Suppressor macrophage (primary cell): ENCODE data around the gene NXF1.
"Not testable (repeated sequence)": the region's sequence is repeated elsewhere in the genome, so short reads cannot be mapped to it uniquely, and the experiment has no call there.

ENCODE experiments used
- DNase-seq, 4 experiments: peaks; one replicate each; pipeline ENCODE4 v3.0.0-alpha.2; 2020 to 2022

The NXF1 gene

DNA sequence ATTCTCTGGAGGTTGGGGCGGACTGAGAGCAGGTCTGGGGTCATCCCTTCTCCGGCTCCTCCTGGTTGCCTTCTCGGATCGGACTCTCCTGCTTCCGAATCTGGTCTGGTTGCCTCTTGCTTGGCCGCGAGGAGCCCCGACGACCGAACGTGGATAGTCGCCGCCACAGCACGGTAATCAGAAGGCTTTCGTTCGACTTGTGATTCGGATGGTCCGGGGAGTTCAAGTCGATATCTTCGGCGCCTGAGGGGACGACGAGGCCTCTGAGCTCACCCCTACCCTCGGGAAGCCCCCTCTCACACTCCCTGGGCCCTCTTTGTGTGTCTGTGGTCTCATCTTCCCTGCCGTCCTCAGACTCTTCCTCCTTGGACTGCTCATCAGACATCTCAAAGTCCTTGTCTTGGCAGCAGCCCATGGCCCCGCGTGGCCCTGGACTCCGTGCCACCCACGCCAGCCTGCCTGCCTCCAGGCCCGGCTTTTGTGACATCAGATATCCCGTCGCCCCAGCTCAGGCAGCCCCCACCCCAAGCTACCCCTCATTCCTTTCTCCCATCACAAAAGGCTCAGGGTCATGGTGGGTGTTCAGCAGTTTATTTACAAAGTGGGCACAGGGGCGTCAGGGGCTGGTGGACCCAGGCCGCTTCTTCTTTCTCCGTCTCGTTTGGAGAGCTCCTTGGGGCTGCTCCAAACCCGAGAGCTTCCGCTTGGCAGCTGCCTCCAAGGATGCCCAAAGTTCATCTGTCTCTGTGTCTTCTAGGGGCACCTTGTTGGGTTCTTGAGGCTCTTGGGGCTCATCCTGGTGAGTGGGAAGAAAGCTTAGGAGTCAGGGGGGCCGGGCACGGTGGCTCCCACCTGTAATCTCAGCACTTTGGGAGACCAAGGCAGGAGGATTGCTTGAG is 27.3 kb upstream of the NXF1 start, which contains the start of gene TEX54:
TSS of gene TEX54 (minus strand) at position 506 of the 899 bp plus-strand sequence.
- peak in 3 of 4 experiments; percentile 49 to 68 (median 53) for DNase-seq

GRCh38 chr11:62831520-62832335 is 26.5 kb upstream of the NXF1 start, which contains the start of gene STX5:
Gene STX5 (minus strand): TSS chr11:62832051. CDS start chr11:62831243, 808 bp downstream.
- peak; percentile 99 to 100 (median 99) for DNase-seq

GRCh38 chr11:62830904-62831519 is 25.8 kb upstream of the NXF1 start:
- no peak for DNase-seq

GRCh38 chr11:62828130-62828529 is 22.9 kb upstream of the NXF1 start:
- DNase-seq = not testable (repeated sequence)

DNA sequence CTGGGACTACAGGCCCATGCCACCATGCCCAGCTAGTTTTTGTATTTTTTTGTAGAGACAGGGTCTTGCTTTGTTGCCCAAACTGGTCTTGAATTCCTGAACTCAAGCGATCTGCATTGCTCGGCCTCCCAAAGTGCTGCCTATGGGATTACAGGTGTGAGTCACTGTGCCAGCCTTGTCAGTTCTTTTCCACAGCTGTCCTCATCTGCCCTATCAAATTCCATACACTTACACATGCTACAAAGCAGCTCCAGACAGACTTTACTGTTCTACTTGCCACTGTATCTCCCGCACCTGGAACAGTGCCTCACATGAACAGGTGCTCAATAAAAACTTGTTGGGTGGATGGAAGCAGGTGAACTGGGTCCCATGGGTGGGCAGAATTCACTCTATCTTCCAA is 18.4 kb upstream of the NXF1 start:
- DNase-seq = no peak

DNA sequence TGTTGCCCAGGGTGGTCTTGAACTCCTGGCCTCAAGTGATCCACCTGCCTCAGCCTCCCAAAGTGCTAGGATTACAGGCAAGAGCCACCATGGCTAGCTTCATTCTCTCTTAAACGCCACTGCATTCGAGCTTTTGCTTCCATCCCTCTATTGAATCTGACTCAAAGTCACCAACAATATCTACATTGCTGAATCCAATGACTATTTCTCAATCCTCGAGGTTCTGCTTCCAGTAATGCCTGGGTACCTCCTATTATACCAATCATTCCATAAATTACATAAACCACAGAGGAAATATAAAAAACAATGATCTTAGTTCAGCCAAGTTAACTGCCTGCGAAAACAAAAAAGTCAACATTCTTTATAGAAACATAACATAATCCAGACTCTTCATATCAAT is 11.9 kb upstream of the NXF1 start:
- DNase-seq = peak in 2 of 4 experiments; percentile 35 to 41

GRCh38 chr11:62816557-62816956 is 11.3 kb upstream of the NXF1 start:
- DNase-seq = peak in 3 of 4 experiments; percentile 53 to 72 (median 71)

GRCh38 chr11:62811659-62812058 is 6.4 kb upstream of the NXF1 start:
- no peak for DNase-seq

- DNase-seq = no peak
These were observed 5.5 kb upstream of the NXF1 start for GRCh38 chr11:62810748-62811147.

GRCh38 chr11:62806611-62807121 is 1.4 kb upstream of the NXF1 start:
- peak; percentile 84 to 94 (median 91) for DNase-seq

DNA sequence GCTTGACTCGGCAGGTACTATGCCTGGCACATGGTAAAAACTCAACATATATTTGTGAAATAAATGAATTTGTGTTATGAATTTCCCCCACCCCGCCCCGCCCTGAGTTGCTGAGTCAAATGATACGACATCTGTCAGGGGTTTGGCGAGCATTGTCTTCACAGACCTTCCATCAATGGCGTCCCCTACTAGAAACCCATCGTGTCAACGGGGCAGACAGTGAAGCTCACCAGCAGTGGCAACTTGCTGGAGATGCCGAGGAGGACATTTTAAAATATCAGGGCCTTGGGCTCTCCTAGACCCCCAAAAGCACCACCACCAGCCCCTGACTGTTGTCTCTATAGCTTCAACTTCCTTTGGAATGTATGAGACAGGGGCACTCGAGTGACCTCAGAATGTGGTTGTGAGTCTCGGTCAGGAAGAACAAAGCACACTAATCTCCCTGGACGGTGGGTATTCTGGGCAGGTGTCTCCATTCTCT is 761 bp upstream of the NXF1 start:
- DNase-seq = peak in 3 of 4 experiments; percentile 11 to 20 (median 15)

GRCh38 chr11:62804310-62805075 is 747 bp downstream of the NXF1 start:
- peak; percentile 42 to 69 (median 59) for DNase-seq

DNA sequence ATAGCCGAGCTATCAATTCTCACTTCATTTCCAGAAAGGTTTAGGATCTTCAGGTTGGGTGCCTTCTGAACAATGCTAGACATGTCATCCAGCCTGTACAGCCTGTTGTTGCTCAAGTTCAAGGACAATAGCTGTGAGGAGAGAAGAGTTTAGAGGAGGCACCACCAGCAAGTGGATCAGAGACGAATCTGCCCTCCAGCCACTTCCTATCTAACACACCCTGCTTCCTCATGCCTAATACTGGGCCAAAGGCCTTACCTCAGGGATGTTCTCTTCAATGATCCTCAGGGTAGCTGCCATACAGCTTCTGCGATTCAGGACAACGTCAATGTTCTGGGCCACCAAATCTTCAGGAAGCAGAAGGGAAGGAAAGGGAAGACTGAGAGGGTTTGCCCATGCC is 4.2 kb downstream of the NXF1 start:
- no peak for DNase-seq

DNA sequence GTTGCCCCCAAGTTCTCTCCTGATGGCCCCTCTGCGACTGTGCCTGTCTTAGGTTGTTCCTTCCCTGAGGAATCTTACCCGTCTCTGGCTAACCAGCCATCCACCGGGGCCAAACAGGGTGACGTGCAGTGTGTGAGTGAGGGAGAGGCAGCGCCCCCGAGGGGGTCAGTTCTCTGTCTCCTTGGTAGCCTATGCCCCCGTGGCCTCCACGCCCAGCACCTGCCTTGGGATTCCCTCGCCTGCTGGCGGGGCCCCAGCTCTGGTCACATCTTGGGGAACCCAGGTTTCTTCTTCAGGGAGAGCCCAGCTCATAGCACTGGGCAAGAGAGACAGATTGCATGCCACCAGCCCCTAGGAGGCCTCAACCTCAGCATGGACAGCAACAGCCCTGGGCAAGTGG is 5.8 kb downstream of the NXF1 start:
- no peak for DNase-seq

DNA sequence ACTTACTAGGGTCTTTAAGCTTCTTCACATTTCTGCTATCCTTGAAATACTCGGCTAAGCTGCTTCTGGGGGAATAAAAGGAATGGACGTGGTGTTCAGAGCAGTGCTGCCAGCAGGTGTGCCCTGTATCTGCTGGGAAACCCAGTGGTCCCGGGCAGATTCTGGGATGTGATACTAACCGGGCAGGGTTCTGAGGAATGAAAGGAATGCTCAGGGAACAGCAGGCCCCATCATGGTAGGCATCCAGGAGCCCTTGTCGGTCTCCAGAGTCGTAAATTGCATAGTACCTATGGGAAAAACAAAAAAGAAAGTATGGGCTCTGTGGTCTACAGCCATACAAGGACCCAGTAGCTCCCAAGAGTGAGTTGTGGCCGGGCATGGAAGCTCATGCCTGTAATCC is 9.0 kb downstream of the NXF1 start:
- no peak for DNase-seq

- DNase-seq = no peak
These were observed 11.0 kb downstream of the NXF1 start for GRCh38 chr11:62794201-62794775.

DNA sequence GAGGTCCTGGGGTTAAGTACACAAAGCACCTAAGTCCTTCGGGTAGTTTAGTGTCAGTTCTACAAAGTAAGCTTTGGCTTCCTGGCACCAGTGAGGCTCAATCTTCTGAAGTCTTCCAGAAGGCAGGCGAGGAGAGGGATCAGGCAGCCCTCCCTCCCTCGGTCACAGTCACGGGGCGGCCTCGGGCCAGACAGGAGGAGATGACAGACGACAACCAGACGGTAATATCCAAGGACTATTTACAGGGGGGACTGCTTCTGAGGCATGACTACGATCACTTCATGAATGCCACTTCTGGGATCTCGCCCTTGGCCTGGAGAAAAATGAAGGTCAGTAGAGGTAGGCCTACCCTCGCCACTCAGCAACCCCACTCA is 13.1 kb downstream of the NXF1 start:
- DNase-seq = peak in 1 of 4 experiments; percentile 21

GRCh38 chr11:62791501-62792201 is 13.6 kb downstream of the NXF1 start, which contains the start of gene TMEM223:
Gene TMEM223 (minus strand): TSS chr11:62792006. CDS start chr11:62791994, 12 bp downstream.
- DNase-seq = peak; percentile 86 to 95 (median 90)

DNA sequence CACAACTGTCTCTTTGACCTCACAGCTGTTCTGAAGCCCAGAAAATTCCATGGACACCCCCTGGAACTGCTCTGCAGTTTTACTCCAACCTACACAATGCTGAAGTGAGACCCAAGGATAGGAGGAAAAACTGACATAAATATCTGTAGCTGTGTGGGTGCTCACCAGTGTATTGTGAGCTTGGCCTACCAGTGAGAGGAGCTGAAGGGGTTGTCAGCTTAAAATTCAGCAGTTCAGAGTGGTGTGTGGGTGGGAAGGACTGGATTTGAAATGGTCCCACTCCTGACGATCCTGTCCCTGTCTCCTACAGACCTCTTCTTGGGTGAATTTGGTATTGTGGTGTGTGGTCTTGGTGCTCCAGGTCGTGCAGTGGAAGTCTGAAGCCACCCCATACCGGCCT is 15.7 kb downstream of the NXF1 start:
- DNase-seq = no peak

DNA sequence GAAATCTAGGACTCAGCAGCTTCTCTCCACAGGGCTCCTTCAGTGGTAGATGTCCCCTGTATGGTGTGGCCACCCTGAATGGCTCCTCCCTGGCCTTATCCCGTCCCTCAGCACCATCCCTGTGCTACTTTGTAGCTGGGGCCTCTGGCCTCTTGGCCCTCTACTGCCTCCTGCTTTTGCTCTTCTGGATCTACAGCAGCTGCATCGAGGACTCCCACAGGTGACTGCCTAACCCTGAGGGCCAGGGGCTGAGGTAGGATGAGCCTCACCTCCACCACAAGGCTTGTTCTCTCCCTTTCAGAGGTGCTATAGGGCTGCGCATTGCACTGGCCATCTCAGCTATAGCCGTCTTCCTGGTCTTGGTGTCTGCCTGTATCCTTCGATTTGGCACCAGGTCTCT is 16.2 kb downstream of the NXF1 start:
- DNase-seq = no peak
